VCaP (cell line): ENCODE measurements around the gene CADM3.

Experiments used
- H3K27ac ChIP-seq: fragments of 450-650 bp; 2 replicates; pipeline ENCODE4 v1.5.1; 2017
- TF ChIP-seq, protein P1 (sequence below): fragments of 450-650 bp; conservative IDR thresholded peaks from 2 replicates; pipeline ENCODE4 v1.5.1; 2017; ENCODE audit warnings: mild to moderate bottlenecking, moderate library complexity

CADM3 gene, protein sequence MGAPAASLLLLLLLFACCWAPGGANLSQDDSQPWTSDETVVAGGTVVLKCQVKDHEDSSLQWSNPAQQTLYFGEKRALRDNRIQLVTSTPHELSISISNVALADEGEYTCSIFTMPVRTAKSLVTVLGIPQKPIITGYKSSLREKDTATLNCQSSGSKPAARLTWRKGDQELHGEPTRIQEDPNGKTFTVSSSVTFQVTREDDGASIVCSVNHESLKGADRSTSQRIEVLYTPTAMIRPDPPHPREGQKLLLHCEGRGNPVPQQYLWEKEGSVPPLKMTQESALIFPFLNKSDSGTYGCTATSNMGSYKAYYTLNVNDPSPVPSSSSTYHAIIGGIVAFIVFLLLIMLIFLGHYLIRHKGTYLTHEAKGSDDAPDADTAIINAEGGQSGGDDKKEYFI

DNA sequence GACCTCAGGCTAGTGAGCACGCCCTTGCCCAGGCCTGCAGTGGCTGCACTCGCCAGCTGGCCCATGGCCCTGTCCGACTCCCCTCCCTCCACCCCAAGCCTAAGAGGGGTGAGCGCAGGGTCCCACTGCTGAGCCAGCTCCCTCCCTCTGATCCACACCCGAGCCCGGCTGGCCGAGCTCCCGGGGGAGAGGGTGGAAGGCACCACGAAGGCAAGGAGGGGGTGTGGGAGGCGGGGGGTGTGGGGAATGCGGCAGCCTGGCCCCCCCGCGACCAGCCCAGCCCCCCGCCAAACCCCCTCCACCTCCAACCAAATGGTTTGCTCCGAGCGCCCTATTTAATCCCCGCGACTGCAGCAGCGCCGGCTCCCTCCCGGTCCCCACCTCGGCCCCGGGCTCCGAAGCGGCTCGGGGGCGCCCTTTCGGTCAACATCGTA, at the start of gene CADM3:
TSS of gene CADM3 (plus strand) at position 362 of the 434 bp plus-strand sequence. CDS start 151 bp downstream, outside the sequence.
- TF ChIP-seq, protein P1, sequence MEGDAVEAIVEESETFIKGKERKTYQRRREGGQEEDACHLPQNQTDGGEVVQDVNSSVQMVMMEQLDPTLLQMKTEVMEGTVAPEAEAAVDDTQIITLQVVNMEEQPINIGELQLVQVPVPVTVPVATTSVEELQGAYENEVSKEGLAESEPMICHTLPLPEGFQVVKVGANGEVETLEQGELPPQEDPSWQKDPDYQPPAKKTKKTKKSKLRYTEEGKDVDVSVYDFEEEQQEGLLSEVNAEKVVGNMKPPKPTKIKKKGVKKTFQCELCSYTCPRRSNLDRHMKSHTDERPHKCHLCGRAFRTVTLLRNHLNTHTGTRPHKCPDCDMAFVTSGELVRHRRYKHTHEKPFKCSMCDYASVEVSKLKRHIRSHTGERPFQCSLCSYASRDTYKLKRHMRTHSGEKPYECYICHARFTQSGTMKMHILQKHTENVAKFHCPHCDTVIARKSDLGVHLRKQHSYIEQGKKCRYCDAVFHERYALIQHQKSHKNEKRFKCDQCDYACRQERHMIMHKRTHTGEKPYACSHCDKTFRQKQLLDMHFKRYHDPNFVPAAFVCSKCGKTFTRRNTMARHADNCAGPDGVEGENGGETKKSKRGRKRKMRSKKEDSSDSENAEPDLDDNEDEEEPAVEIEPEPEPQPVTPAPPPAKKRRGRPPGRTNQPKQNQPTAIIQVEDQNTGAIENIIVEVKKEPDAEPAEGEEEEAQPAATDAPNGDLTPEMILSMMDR, result no peak
- no peak within 1 kb of the TSS for H3K27ac ChIP-seq

DNA sequence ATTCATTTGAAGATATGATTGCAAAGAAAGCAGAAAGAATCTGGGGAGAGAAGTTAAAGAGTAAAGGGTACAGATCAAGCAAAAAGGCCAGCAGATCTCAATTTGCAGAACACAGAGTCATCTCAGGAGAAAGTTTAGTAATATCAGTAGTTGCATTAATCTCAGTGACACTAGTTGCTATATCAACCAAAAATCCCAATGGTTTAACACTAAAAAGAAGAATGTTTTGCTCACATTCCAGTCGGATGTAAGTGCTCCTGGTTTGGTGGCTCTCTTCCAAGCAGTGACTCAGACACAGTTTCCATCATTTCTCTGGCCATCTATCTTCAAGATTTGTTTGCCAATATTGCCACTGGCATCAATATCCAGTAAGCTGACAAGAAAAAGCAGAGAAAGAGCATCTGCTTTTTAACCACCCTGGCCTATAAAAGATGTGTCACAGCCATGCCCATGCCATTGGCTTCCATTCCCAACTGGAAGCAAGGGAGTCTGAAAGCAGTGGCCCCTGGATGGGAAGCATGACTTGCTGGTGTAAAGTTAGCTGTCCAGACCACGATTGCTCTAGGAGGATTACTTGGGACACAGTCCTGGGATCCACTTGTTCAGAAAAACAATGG, 49.3 kb upstream of the CADM3 start:
- TF ChIP-seq, protein P1, result no peak

DNA sequence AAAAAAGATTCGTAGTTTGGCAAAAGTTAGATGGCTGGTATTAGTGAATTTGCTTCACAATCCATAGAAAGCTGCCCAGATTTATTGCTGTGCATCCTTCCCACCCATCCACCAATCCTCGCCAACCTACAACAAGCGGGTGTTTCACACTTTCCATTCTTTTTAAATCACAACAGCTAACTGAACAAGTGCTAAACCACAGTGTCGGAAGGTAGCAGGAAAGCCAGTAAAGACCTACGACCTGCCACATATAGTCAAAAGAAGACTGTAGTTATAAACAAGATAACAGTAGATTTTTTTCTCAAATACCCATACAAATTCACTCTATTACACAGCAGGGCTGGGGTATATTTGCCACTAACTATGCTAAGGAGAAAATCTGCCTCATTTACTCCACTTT, 47.8 kb upstream of the CADM3 start:
- TF ChIP-seq, protein P1, result no peak
- H3K27ac ChIP-seq, result no peak overlapping the region

More for the DNA sequence above, 49.3 kb upstream of the CADM3 start:
- H3K27ac ChIP-seq, result no peak overlapping the region

DNA sequence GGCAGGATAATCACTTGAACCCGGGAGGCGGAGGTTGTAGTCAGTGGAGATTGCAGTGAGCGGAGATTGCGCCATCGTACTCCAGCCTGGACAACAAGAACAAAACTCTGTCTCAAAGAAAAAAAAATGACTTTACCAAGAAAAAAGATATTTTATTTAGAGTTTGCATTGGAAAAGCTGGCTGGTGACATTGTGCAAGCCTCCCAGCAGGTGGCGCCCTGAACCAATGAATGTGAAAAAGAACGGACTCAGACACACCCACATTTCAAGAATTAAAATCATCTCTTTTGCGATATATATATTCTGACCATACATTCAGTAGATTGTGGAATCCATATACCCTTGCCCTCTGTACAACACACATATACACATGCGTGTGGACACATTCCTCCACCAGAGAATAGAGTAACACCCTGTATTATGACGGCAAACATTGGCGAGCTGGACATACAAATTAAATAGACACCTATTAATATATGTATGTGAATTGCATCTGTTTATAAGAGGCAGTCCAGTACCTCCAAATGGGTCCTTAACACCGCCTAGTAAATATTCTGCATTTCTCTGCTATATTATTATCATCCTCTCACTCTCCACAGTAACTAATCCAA, 39.0 kb upstream of the CADM3 start:
- TF ChIP-seq, protein P1, result peak; percentile 88
- H3K27ac ChIP-seq, result no peak overlapping the region

DNA sequence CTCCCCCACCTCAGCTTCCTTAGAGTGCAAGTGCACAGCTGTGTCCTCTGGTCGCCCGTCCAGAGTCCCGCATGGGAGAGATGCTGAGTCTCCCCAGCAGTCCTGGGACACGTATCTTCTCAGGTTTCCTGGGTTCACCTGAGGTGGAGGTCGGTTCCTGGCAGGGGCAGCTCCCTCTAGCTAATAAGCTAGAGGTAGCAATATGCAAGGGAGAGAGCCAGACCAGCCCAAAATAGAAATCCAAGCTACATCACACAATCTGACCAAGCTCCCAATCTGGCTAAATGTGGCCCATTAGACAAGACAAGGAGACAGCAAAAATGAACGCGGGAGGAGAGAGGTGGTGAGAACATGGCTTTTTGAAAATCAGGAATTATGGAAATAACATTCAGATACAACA, 30.9 kb upstream of the CADM3 start:
- no peak overlapping the region for H3K27ac ChIP-seq
- TF ChIP-seq, protein P1, result no peak

DNA sequence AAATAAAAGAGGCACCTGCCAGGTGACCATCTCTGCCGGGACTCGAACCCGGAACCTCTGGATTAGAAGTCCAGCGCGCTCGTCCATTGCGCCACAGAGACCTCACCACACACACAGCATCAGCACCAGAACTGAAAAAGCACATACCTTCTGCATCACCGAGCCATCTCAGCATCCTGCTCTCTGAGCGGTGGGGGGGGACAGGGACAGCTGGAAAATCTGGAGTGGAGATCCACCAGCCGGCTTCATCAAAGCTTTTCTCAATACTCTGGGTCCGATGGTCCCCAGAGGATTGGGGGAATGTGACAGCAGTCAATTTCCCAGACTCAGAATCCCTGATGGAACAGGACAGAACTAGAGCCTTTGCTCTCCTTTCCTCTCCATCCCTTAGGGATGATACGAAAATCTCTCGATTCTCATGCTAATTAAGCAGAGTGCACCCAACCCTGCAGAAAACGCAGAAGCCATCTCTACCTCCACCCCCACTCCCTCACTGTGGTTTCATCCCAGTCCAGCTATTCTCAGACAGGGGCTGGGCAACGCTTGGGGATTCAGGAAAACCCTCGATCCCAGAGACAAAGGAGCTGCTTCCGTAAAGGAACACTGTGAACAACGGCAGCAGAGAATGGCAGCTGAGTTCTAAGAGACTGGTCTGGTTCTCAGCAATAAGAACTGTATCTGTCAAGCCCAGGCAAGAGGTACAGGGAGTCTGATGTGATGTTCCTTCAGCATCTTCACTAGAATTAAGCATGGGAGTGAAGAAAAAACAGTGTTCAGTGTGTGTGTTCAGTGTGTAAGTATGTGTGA, 29.6 kb upstream of the CADM3 start:
- H3K27ac ChIP-seq, result no peak overlapping the region

More for the DNA sequence above, 29.6 kb upstream of the CADM3 start:
- TF ChIP-seq, protein P1, result no peak
